ENCODE results near the gene COMMD7. TPM values are rescaled to one million over a fixed set of nuclear protein-coding genes. Genes with fewer than 3 reads are reported as not detected.

Gene COMMD7
- total RNA-seq, 4 donors from 2014 or later, result 9.8 to 22.5 (median 10.2) TPM

- no peaks in the 10 kb centered on the region for H3K9me3 ChIP-seq
- no peaks in the 10 kb centered on the region for H3K36me3 ChIP-seq
- 47 to 62% methylated on average over 4 of the region's 6 CpGs for WGBS, 2 donors
- H3K4me3 ChIP-seq, result peak overlapping the region; percentile 57 to 92 (median 80)
- TF ChIP-seq POLR2A (IDR thresholded peaks at IDR 0.05), result no peak
- no peak for TF ChIP-seq CTCF (IDR thresholded peaks at IDR 0.05)
- peaks cover 9 to 31% (median 14%) of the 10 kb centered on the region in 3 donors for H3K4me1 ChIP-seq
- intact Hi-C loops (cut with DNase I), result no loop called here
- DNase-seq, result no peak
- no peaks in the 10 kb centered on the region for H3K27me3 ChIP-seq
- H3K27ac ChIP-seq, result no peak overlapping the region
These were observed 18.2 kb upstream of the COMMD7 start for GRCh38 chr20:32761417-32761830.

GRCh38 chr20:32756156-32756555 lies 12.9 kb upstream of the COMMD7 start:
- no peaks in the 10 kb centered on the region for H3K27me3 ChIP-seq
- no peak overlapping the region for H3K4me3 ChIP-seq
- H3K9me3 ChIP-seq, result no peaks in the 10 kb centered on the region
- no peaks in the 10 kb centered on the region for H3K36me3 ChIP-seq
- WGBS, 2 donors, result 55 to 57% methylated on average over 5 of the region's 5 CpGs
- no peak overlapping the region for H3K27ac ChIP-seq
- intact Hi-C loops (cut with DNase I), result no loop called here
- TF ChIP-seq CTCF (IDR thresholded peaks at IDR 0.05) (no peak), POLR2A (IDR thresholded peaks at IDR 0.05) (no peak)
- H3K4me1 ChIP-seq, result no peaks in the 10 kb centered on the region
- DNase-seq, result no peak

- DNase-seq, result no peak
- TF ChIP-seq CTCF (IDR thresholded peaks at IDR 0.05) (no peak), POLR2A (IDR thresholded peaks at IDR 0.05) (no peak)
- H3K9me3 ChIP-seq, result no peaks in the 10 kb centered on the region
- H3K27ac ChIP-seq, result no peak overlapping the region
- H3K36me3 ChIP-seq, result no peaks in the 10 kb centered on the region
- WGBS, 2 donors, result 75 to 76% methylated on average over 4 of the region's 4 CpGs
- no peak overlapping the region for H3K4me3 ChIP-seq
- no peaks in the 10 kb centered on the region for H3K27me3 ChIP-seq
- intact Hi-C loops (cut with DNase I), result no loop called here
- H3K4me1 ChIP-seq, result no peaks in the 10 kb centered on the region
These were observed 10.5 kb upstream of the COMMD7 start for GRCh38 chr20:32753731-32754130.

- Histone ChIP-seq H3K36me3 (no peaks in the 10 kb centered on the region), H3K4me1 (no peaks in the 10 kb centered on the region), H3K27me3 (no peaks in the 10 kb centered on the region), H3K9me3 (no peaks in the 10 kb centered on the region), H3K4me3 (no peak overlapping the region), H3K27ac (no peak overlapping the region)
- no peak for DNase-seq
- TF ChIP-seq POLR2A (IDR thresholded peaks at IDR 0.05) (no peak), CTCF (IDR thresholded peaks at IDR 0.05) (no peak)
- intact Hi-C loops (cut with DNase I), result no loop called here
- 39 to 51% methylated on average over 7 to 9 of the region's 10 CpGs for WGBS, 2 donors
These were observed 9.4 kb upstream of the COMMD7 start for GRCh38 chr20:32752458-32753250.

GRCh38 chr20:32751702-32752457 lies 8.6 kb upstream of the COMMD7 start:
- intact Hi-C loops (cut with DNase I), result no loop called here
- WGBS, 2 donors, result 87 to 97% methylated on average over 4 to 6 of the region's 6 CpGs
- Histone ChIP-seq H3K27ac (no peak overlapping the region), H3K36me3 (no peaks in the 10 kb centered on the region), H3K9me3 (no peaks in the 10 kb centered on the region), H3K4me1 (no peaks in the 10 kb centered on the region), H3K4me3 (no peak overlapping the region), H3K27me3 (no peaks in the 10 kb centered on the region)
- no peak for DNase-seq
- no peak for TF ChIP-seq POLR2A (IDR thresholded peaks at IDR 0.05)
- TF ChIP-seq CTCF (IDR thresholded peaks at IDR 0.05), result no peak

Measured in esophagus squamous epithelium (tissue), 5 donors.